ENCODE measurements around the gene THRA. TPM values are rescaled to one million over a fixed set of nuclear protein-coding genes. Genes with fewer than 3 reads are reported as not detected.

Gene THRA
- polyA plus RNA-seq, 2 donors, result 10.5 to 11.0 TPM

GRCh38 chr17:40097931-40098845 lies 35.4 kb downstream of the THRA start:
- peaks cover 17 to 32% of the 10 kb centered on the region in 2 donors for H3K36me3 ChIP-seq (ENCODE audit: control insufficient read depth in 2 of 2, insufficient read depth in 2 of 2, low read length in 1 of 2)
- no peaks in the 10 kb centered on the region for H3K9me3 ChIP-seq (ENCODE audit: control insufficient read depth in 2 of 2, insufficient read depth in 1 of 2, low read depth in 1 of 2, low read length in 1 of 2)
- 17 to 26% methylated on average over 9 of the region's 9 CpGs for WGBS, 2 donors
- no peaks in the 10 kb centered on the region for H3K27me3 ChIP-seq (ENCODE audit: control insufficient read depth in 1 of 2, insufficient read depth in 2 of 2, low read length in 2 of 2)
- H3K4me3 ChIP-seq (ENCODE audit: low read depth in 1 of 2, low read length in 2 of 2), result peak overlapping the region; percentile 36 to 51
- peaks cover 8 to 34% of the 10 kb centered on the region in 2 donors for H3K4me1 ChIP-seq (ENCODE audit: control insufficient read depth in 2 of 2, insufficient read depth in 2 of 2, low read length in 1 of 2)
- peak overlapping the region; percentile 96 to 100 for H3K27ac ChIP-seq (ENCODE audit: low read depth in 2 of 2, low read length in 1 of 2)

- 1% methylated on average over 49 to 52 of the region's 52 CpGs for WGBS, 2 donors
- peaks cover 10 to 24% of the 10 kb centered on the region in 2 donors for H3K36me3 ChIP-seq (ENCODE audit: control insufficient read depth in 2 of 2, insufficient read depth in 2 of 2, low read length in 1 of 2)
- H3K27me3 ChIP-seq (ENCODE audit: control insufficient read depth in 1 of 2, insufficient read depth in 2 of 2, low read length in 2 of 2), result no peaks in the 10 kb centered on the region
- peak overlapping the region; percentile 74 to 98 for H3K4me3 ChIP-seq (ENCODE audit: low read depth in 1 of 2, low read length in 2 of 2)
- peak overlapping the region; percentile 96 to 100 for H3K27ac ChIP-seq (ENCODE audit: low read depth in 2 of 2, low read length in 1 of 2)
- H3K9me3 ChIP-seq (ENCODE audit: control insufficient read depth in 2 of 2, insufficient read depth in 1 of 2, low read depth in 1 of 2, low read length in 1 of 2), result no peaks in the 10 kb centered on the region
- peaks cover 8 to 34% of the 10 kb centered on the region in 2 donors for H3K4me1 ChIP-seq (ENCODE audit: control insufficient read depth in 2 of 2, insufficient read depth in 2 of 2, low read length in 1 of 2)
Measured at GRCh38 chr17:40098846-40099618, 36.3 kb downstream of the THRA start.

GRCh38 chr17:40099619-40100418 lies 37.1 kb downstream of the THRA start:
- WGBS, 2 donors, result 2 to 3% methylated on average over 29 to 31 of the region's 31 CpGs
- H3K9me3 ChIP-seq (ENCODE audit: control insufficient read depth in 2 of 2, insufficient read depth in 1 of 2, low read depth in 1 of 2, low read length in 1 of 2), result no peaks in the 10 kb centered on the region
- H3K36me3 ChIP-seq (ENCODE audit: control insufficient read depth in 2 of 2, insufficient read depth in 2 of 2, low read length in 1 of 2), result peaks cover 7 to 18% of the 10 kb centered on the region in 2 donors
- H3K27ac ChIP-seq (ENCODE audit: low read depth in 2 of 2, low read length in 1 of 2), result peak overlapping the region; percentile 96 to 100
- peaks cover 8 to 32% of the 10 kb centered on the region in 2 donors for H3K4me1 ChIP-seq (ENCODE audit: control insufficient read depth in 2 of 2, insufficient read depth in 2 of 2, low read length in 1 of 2)
- H3K27me3 ChIP-seq (ENCODE audit: control insufficient read depth in 1 of 2, insufficient read depth in 2 of 2, low read length in 2 of 2), result no peaks in the 10 kb centered on the region
- H3K4me3 ChIP-seq (ENCODE audit: low read depth in 1 of 2, low read length in 2 of 2), result peak overlapping the region; percentile 74 to 98

- Histone ChIP-seq H3K27ac (ENCODE audit: low read depth in 2 of 2, low read length in 1 of 2) (peak within 1 kb of the TSS; percentile 96 to 100), H3K36me3 (ENCODE audit: control insufficient read depth in 2 of 2, insufficient read depth in 2 of 2, low read length in 1 of 2) (peaks cover 2 to 14% of the 10 kb centered on the region in 2 donors), H3K27me3 (ENCODE audit: control insufficient read depth in 1 of 2, insufficient read depth in 2 of 2, low read length in 2 of 2) (no peaks in the 10 kb centered on the region), H3K4me1 (ENCODE audit: control insufficient read depth in 2 of 2, insufficient read depth in 2 of 2, low read length in 1 of 2) (peaks cover 7 to 31% of the 10 kb centered on the region in 2 donors), H3K4me3 (ENCODE audit: low read depth in 1 of 2, low read length in 2 of 2) (peak within 1 kb of the TSS; percentile 74 to 98), H3K9me3 (ENCODE audit: control insufficient read depth in 2 of 2, insufficient read depth in 1 of 2, low read depth in 1 of 2, low read length in 1 of 2) (no peaks in the 10 kb centered on the region)
- WGBS, 2 donors, result 0% methylated on average over 15 to 16 of the region's 16 CpGs
Measured at GRCh38 chr17:40100419-40100668, 37.6 kb downstream of the THRA start, which contains the start of gene NR1D1. Gene NR1D1, minus strand, starts transcription at chr17:40100589. Its CDS starts 495 bp downstream, at chr17:40100094.

- peak overlapping the region; percentile 96 to 100 for H3K27ac ChIP-seq (ENCODE audit: low read depth in 2 of 2, low read length in 1 of 2)
- peaks cover 5 to 28% of the 10 kb centered on the region in 2 donors for H3K4me1 ChIP-seq (ENCODE audit: control insufficient read depth in 2 of 2, insufficient read depth in 2 of 2, low read length in 1 of 2)
- no peaks in the 10 kb centered on the region for H3K27me3 ChIP-seq (ENCODE audit: control insufficient read depth in 1 of 2, insufficient read depth in 2 of 2, low read length in 2 of 2)
- 0% methylated on average over 25 of the region's 25 CpGs for WGBS, 2 donors
- H3K9me3 ChIP-seq (ENCODE audit: control insufficient read depth in 2 of 2, insufficient read depth in 1 of 2, low read depth in 1 of 2, low read length in 1 of 2), result no peaks in the 10 kb centered on the region
- H3K4me3 ChIP-seq (ENCODE audit: low read depth in 1 of 2, low read length in 2 of 2), result peak overlapping the region; percentile 74 to 98
- peaks cover 0 to 10% of the 10 kb centered on the region in 2 donors for H3K36me3 ChIP-seq (ENCODE audit: control insufficient read depth in 2 of 2, insufficient read depth in 2 of 2, low read length in 1 of 2)
Measured at GRCh38 chr17:40100669-40101366, 38.1 kb downstream of the THRA start.

- Histone ChIP-seq H3K4me1 (ENCODE audit: control insufficient read depth in 2 of 2, insufficient read depth in 2 of 2, low read length in 1 of 2) (peaks cover 7 to 25% of the 10 kb centered on the region in 2 donors), H3K4me3 (ENCODE audit: low read depth in 1 of 2, low read length in 2 of 2) (no peak overlapping the region), H3K27ac (ENCODE audit: low read depth in 2 of 2, low read length in 1 of 2) (peak overlapping the region; percentile 95 to 100), H3K9me3 (ENCODE audit: control insufficient read depth in 2 of 2, insufficient read depth in 1 of 2, low read depth in 1 of 2, low read length in 1 of 2) (no peaks in the 10 kb centered on the region), H3K36me3 (ENCODE audit: control insufficient read depth in 2 of 2, insufficient read depth in 2 of 2, low read length in 1 of 2) (peaks cover 0 to 7% of the 10 kb centered on the region in 2 donors), H3K27me3 (ENCODE audit: control insufficient read depth in 1 of 2, insufficient read depth in 2 of 2, low read length in 2 of 2) (no peaks in the 10 kb centered on the region)
- 64 to 67% methylated on average over 16 of the region's 16 CpGs for WGBS, 2 donors
Measured at GRCh38 chr17:40101367-40102210, 38.8 kb downstream of the THRA start.

GRCh38 chr17:40103071-40103661 lies 40.4 kb downstream of the THRA start:
- 44 to 45% methylated on average over 3 of the region's 3 CpGs for WGBS, 2 donors

GRCh38 chr17:40103688-40104087 lies 40.9 kb downstream of the THRA start:
- no peak overlapping the region for H3K4me3 ChIP-seq (ENCODE audit: low read depth in 1 of 2, low read length in 2 of 2)
- peaks cover 3 to 17% of the 10 kb centered on the region in 2 donors for H3K4me1 ChIP-seq (ENCODE audit: control insufficient read depth in 2 of 2, insufficient read depth in 2 of 2, low read length in 1 of 2)
- H3K36me3 ChIP-seq (ENCODE audit: control insufficient read depth in 2 of 2, insufficient read depth in 2 of 2, low read length in 1 of 2), result no peaks in the 10 kb centered on the region
- no peaks in the 10 kb centered on the region for H3K9me3 ChIP-seq (ENCODE audit: control insufficient read depth in 2 of 2, insufficient read depth in 1 of 2, low read depth in 1 of 2, low read length in 1 of 2)
- WGBS, 2 donors, result 26 to 35% methylated on average over 2 of the region's 2 CpGs
- no peaks in the 10 kb centered on the region for H3K27me3 ChIP-seq (ENCODE audit: control insufficient read depth in 1 of 2, insufficient read depth in 2 of 2, low read length in 2 of 2)
- H3K27ac ChIP-seq (ENCODE audit: low read depth in 2 of 2, low read length in 1 of 2), result peak overlapping the region; percentile 96 to 98

More at GRCh38 chr17:40103071-40103661, 40.4 kb downstream of the THRA start:
- H3K4me1 ChIP-seq (ENCODE audit: control insufficient read depth in 2 of 2, insufficient read depth in 2 of 2, low read length in 1 of 2), result peaks cover 3 to 21% of the 10 kb centered on the region in 2 donors
- no peaks in the 10 kb centered on the region for H3K9me3 ChIP-seq (ENCODE audit: control insufficient read depth in 2 of 2, insufficient read depth in 1 of 2, low read depth in 1 of 2, low read length in 1 of 2)
- H3K36me3 ChIP-seq (ENCODE audit: control insufficient read depth in 2 of 2, insufficient read depth in 2 of 2, low read length in 1 of 2), result no peaks in the 10 kb centered on the region
- no peak overlapping the region for H3K4me3 ChIP-seq (ENCODE audit: low read depth in 1 of 2, low read length in 2 of 2)
- H3K27me3 ChIP-seq (ENCODE audit: control insufficient read depth in 1 of 2, insufficient read depth in 2 of 2, low read length in 2 of 2), result no peaks in the 10 kb centered on the region
- H3K27ac ChIP-seq (ENCODE audit: low read depth in 2 of 2, low read length in 1 of 2), result peak overlapping the region; percentile 96 to 98
